HuH-7.5 (cell line): Measurements from ENCODE around the gene TTC23.

Source experiments
- DNase-seq: peaks from one replicate; pipeline ENCODE4 v3.0.0; 2011; ENCODE audit warnings: low spot score

Gene TTC23

GRCh38 chr15:99165020-99165790, 84.2 kb downstream of the TTC23 start:
- no peak for DNase-seq

- DNase-seq, result no peak
These were observed 85.3 kb downstream of the TTC23 start for GRCh38 chr15:99164119-99164518.

- no peak for DNase-seq
These were observed 85.9 kb downstream of the TTC23 start for GRCh38 chr15:99163271-99164062.

GRCh38 chr15:99158626-99159412, 90.6 kb downstream of the TTC23 start:
- DNase-seq, result no peak

GRCh38 chr15:99157456-99157855, 91.9 kb downstream of the TTC23 start:
- no peak for DNase-seq

- peak; percentile 61 for DNase-seq
These were observed 93.4 kb downstream of the TTC23 start for GRCh38 chr15:99155961-99156443.

GRCh38 chr15:99154271-99154670, 95.1 kb downstream of the TTC23 start:
- DNase-seq, result no peak

GRCh38 chr15:99153026-99153535, 96.3 kb downstream of the TTC23 start:
- DNase-seq, result no peak

GRCh38 chr15:99151156-99151555, 98.2 kb downstream of the TTC23 start:
- no peak for DNase-seq

- DNase-seq, result no peak
These were observed 100.0 kb downstream of the TTC23 start for GRCh38 chr15:99149366-99149765.

- no peak for DNase-seq
These were observed 100.5 kb downstream of the TTC23 start for GRCh38 chr15:99148851-99149276.

GRCh38 chr15:99146661-99147060, 102.7 kb downstream of the TTC23 start:
- no peak for DNase-seq

GRCh38 chr15:99145778-99146177, 103.6 kb downstream of the TTC23 start:
- no peak for DNase-seq

- DNase-seq, result no peak
These were observed 104.4 kb downstream of the TTC23 start for GRCh38 chr15:99145005-99145404.

GRCh38 chr15:99143655-99144610, 105.4 kb downstream of the TTC23 start:
- DNase-seq, result peak; percentile 51

GRCh38 chr15:99143242-99143641, 106.1 kb downstream of the TTC23 start:
- no peak for DNase-seq

GRCh38 chr15:99142562-99142961, 106.8 kb downstream of the TTC23 start:
- no peak for DNase-seq

- DNase-seq, result no peak
These were observed 107.4 kb downstream of the TTC23 start for GRCh38 chr15:99141943-99142342.

GRCh38 chr15:99140590-99140989, 108.8 kb downstream of the TTC23 start:
- no peak for DNase-seq

GRCh38 chr15:99139276-99139675, 110.1 kb downstream of the TTC23 start:
- DNase-seq, result no peak

GRCh38 chr15:99138491-99138982, 110.8 kb downstream of the TTC23 start:
- no peak for DNase-seq
